GM23338 (cell line): ENCODE data around the gene PHF5A. TPM values are rescaled to one million over a fixed set of nuclear protein-coding genes. Genes with fewer than 3 reads are reported as not detected.

Experiments
- ATAC-seq: fragments of 200-7000 bp; cut with Tn5 transposase; 3 replicates; pipeline ENCODE4 v1.9.1; 2020
- DNase-seq: peaks from one replicate; pipeline ENCODE4 v3.0.0-alpha.2; 2015; ENCODE audit warnings: low spot score
- H2AFZ ChIP-seq: fragments of 200-600 bp; sonication (generic); 2 replicates; pipeline ENCODE4 v1.8.0; 2016; ENCODE audit warnings: antibody characterized with exemption, mild to moderate bottlenecking, moderate library complexity
- H3F3A ChIP-seq: fragments of 200-600 bp; sonication (generic); replicated peaks from 2 replicates; pipeline ENCODE4 v1.8.0; 2017; ENCODE audit warnings: antibody characterized with exemption, mixed run types, low read depth
- H3K27ac ChIP-seq: fragments of 200-600 bp; sonication (generic); 2 replicates; pipeline ENCODE4 v1.6.1; 2016; ENCODE audit warnings: low read depth
- H3K27me3 ChIP-seq: fragments of 200-600 bp; sonication (generic); 2 replicates; pipeline ENCODE4 v1.8.0; 2016; ENCODE audit warnings: mild to moderate bottlenecking, mixed run types, moderate library complexity; ENCODE audit not compliant: insufficient read depth
- H3K36me3 ChIP-seq: fragments of 200-600 bp; sonication (generic); 2 replicates; pipeline ENCODE4 v1.8.0; 2016; ENCODE audit warnings: mild to moderate bottlenecking; ENCODE audit not compliant: insufficient read depth
- H3K4me1 ChIP-seq: fragments of 200-600 bp; sonication (generic); 2 replicates; pipeline ENCODE4 v1.8.0; 2016; ENCODE audit warnings: mild to moderate bottlenecking, moderate library complexity; ENCODE audit not compliant: insufficient read depth
- H3K4me2 ChIP-seq: fragments of 200-600 bp; sonication (generic); 2 replicates; pipeline ENCODE4 v1.7.1; 2017; ENCODE audit warnings: mixed run types
- H3K4me3 ChIP-seq: fragments of 200-600 bp; sonication (generic); 2 replicates; pipeline ENCODE4 v1.6.1; 2016; ENCODE audit warnings: mixed run types
- H3K79me2 ChIP-seq: fragments of 200-600 bp; sonication (generic); replicated peaks from 2 replicates; pipeline ENCODE4 v1.8.0; 2017; ENCODE audit warnings: mild to moderate bottlenecking; ENCODE audit not compliant: insufficient read depth
- H3K9me2 ChIP-seq: fragments of 200-600 bp; sonication (generic); 2 replicates; pipeline ENCODE4 v1.8.0; 2017; ENCODE audit not compliant: insufficient read depth
- H4K20me1 ChIP-seq: fragments of 200-600 bp; sonication (generic); replicated peaks from 2 replicates; pipeline ENCODE4 v1.8.0; 2017; ENCODE audit warnings: mild to moderate bottlenecking; ENCODE audit not compliant: insufficient read depth
- H3K27ac Mint-ChIP-seq: 2 replicates; pipeline ENCODE4 v1.8.0; 2020; ENCODE audit warnings: inconsistent platforms, mild to moderate bottlenecking, moderate library complexity, mixed read lengths
- H3K27me3 Mint-ChIP-seq: 3 replicates; pipeline ENCODE4 v1.8.0; 2022; ENCODE audit warnings: low read depth, mild to moderate bottlenecking, moderate library complexity, mixed read lengths, inconsistent platforms; ENCODE audit not compliant: insufficient read depth, poor library complexity
- H3K36me3 Mint-ChIP-seq: 3 replicates; pipeline ENCODE4 v1.8.0; 2021; ENCODE audit warnings: low read depth, mild to moderate bottlenecking, inconsistent platforms, moderate library complexity, mixed read lengths
- H3K4me1 Mint-ChIP-seq: 3 replicates; pipeline ENCODE4 v1.8.0; 2020; ENCODE audit warnings: mild to moderate bottlenecking, inconsistent platforms, mixed read lengths
- H3K4me3 Mint-ChIP-seq: 3 replicates; pipeline ENCODE4 v1.8.0; 2021; ENCODE audit warnings: moderate library complexity, mild to moderate bottlenecking, inconsistent platforms, mixed read lengths
- H3K9me3 Mint-ChIP-seq: 3 replicates; pipeline ENCODE4 v1.8.0; 2020; ENCODE audit warnings: moderate library complexity, mild to moderate bottlenecking, inconsistent platforms, mixed read lengths
- CREB1 ChIP-seq: fragments of 250-450 bp; sonication (Bioruptor Pico); IDR thresholded peaks from 2 replicates; pipeline ENCODE4 v1.5.0; 2020; ENCODE audit warnings: low read depth, mild to moderate bottlenecking, moderate library complexity
- CTCF ChIP-seq, 2 experiments: fragments of 200-600 bp in 1 of 2; sonication (generic) in 1 of 2; conservative IDR thresholded peaks; 2 replicates each; pipeline versions ENCODE4 v1.5.1 to v1.6.1; 2016 to 2017; ENCODE audit warnings: antibody characterized with exemption in 2 of 2, low read depth in 2 of 2, mild to moderate bottlenecking in 2 of 2, moderate library complexity in 1 of 2
- EZH2 ChIP-seq: fragments of 200-600 bp; sonication (generic); IDR thresholded peaks from one replicate; pipeline ENCODE4 v1.8.0; 2017; ENCODE audit warnings: antibody characterized with exemption, mild to moderate bottlenecking, low read depth; ENCODE audit not compliant: unreplicated experiment
- EZH2phosphoT487 ChIP-seq: fragments of 200-600 bp; sonication (generic); IDR thresholded peaks from one replicate; pipeline ENCODE4 v1.8.1; 2018; ENCODE audit warnings: antibody characterized with exemption; ENCODE audit not compliant: unreplicated experiment
- REST ChIP-seq: IDR thresholded peaks from one replicate; pipeline ENCODE4 v1.6.1; 2018; ENCODE audit warnings: antibody characterized with exemption; ENCODE audit not compliant: unreplicated experiment
- STAT1 ChIP-seq: IDR thresholded peaks from one replicate; pipeline ENCODE4 v1.6.1; 2016; ENCODE audit warnings: antibody characterized with exemption; ENCODE audit not compliant: unreplicated experiment
- ZNF114 ChIP-seq: fragments of 250-450 bp; sonication (Bioruptor Pico); IDR thresholded peaks from 2 replicates; pipeline ENCODE4 v1.5.0; 2020; ENCODE audit warnings: mild to moderate bottlenecking, moderate library complexity
- ZNF331 ChIP-seq: fragments of 250-450 bp; sonication (Bioruptor Pico); IDR thresholded peaks from 2 replicates; pipeline ENCODE4 v1.5.0; 2020; ENCODE audit warnings: low read depth, mild to moderate bottlenecking, moderate library complexity
- polyA plus RNA-seq: library from polyadenylated mRNA; unstranded; fragments of >200 nt; fragmentation: Nextera tagmentation; extraction: Ambion mirVana; gene quantifications from 2 replicates; pipeline ENCODE4 v1.2.1, GENCODE V29; 2016
- total RNA-seq: library from RNA; depleted of rRNA; stranded (reverse); fragments of >200 nt; shearing (Covaris generic); gene quantifications from 2 replicates; pipeline ENCODE4 v1.2.3, GENCODE V29; 2014

The PHF5A gene
- total and polyA plus RNA-seq, 2 experiments from 2014 or later = 49.4 to 115 TPM

- Histone ChIP-seq H3K27ac (no peak overlapping the region), H2AFZ (no peak overlapping the region), H3K27me3 (no peaks in the 10 kb centered on the region), H3K4me1 (no peaks in the 10 kb centered on the region), H4K20me1 (peaks cover 5% of the 10 kb centered on the region; the same call in 1 of the 2 replicates), H3K9me2 (no peaks in the 10 kb centered on the region), H3K4me2 (no peak overlapping the region), H3K36me3 (no peaks in the 10 kb centered on the region), H3K4me3 (no peak overlapping the region), H3K79me2 (peaks cover 10% of the 10 kb centered on the region), H3F3A (peaks cover 7% of the 10 kb centered on the region; the same call in 1 of the 2 replicates)
- no peak overlapping the region for H3K27ac Mint-ChIP-seq
- H3K9me3 Mint-ChIP-seq = no peaks in the 10 kb centered on the region
- no peaks in the 10 kb centered on the region for H3K4me1 Mint-ChIP-seq
- peaks cover 13% of the 10 kb centered on the region for H3K36me3 Mint-ChIP-seq
- ATAC-seq = peak; percentile 92
- no peak overlapping the region for H3K4me3 Mint-ChIP-seq
- TF ChIP-seq STAT1 (no peak), CTCF (conservative IDR thresholded peaks at IDR 0.05; ENCODE audit: low read depth in 2 of 2) (peak; percentile 32 to 64)
- H3K27me3 Mint-ChIP-seq = peaks cover 2% of the 10 kb centered on the region
- peak; percentile 53 for DNase-seq
Observed at GRCh38 chr22:41501209-41501608, 32.7 kb upstream of the PHF5A start.

- no peak overlapping the region for H3K4me2 ChIP-seq
- Mint-ChIP-seq H3K27me3 (peaks cover 6% of the 10 kb centered on the region), H3K4me3 (no peak overlapping the region), H3K36me3 (peaks cover 13% of the 10 kb centered on the region), H3K27ac (no peak overlapping the region), H3K9me3 (no peaks in the 10 kb centered on the region), H3K4me1 (no peaks in the 10 kb centered on the region)
- H3F3A ChIP-seq = peaks cover 7% of the 10 kb centered on the region; the same call in 1 of the 2 replicates
- H3K4me1 ChIP-seq = no peaks in the 10 kb centered on the region
- H3K9me2 ChIP-seq = no peaks in the 10 kb centered on the region
- H3K27ac ChIP-seq = no peak overlapping the region
- H4K20me1 ChIP-seq = peaks cover 5% of the 10 kb centered on the region; the same call in 1 of the 2 replicates
- no peak; the same call in 2 of the 3 replicates for ATAC-seq
- H3K27me3 ChIP-seq = no peaks in the 10 kb centered on the region
- no peak overlapping the region for H2AFZ ChIP-seq
- no peaks in the 10 kb centered on the region for H3K36me3 ChIP-seq
- no peak for DNase-seq
- TF ChIP-seq ZNF114 (CRISPR knock-in tag) (no peak), EZH2 (no peak), CREB1 (CRISPR knock-in tag) (no peak), EZH2phosphoT487 (no peak), ZNF331 (no peak)
- peaks cover 14% of the 10 kb centered on the region for H3K79me2 ChIP-seq
- no peak overlapping the region for H3K4me3 ChIP-seq
Observed at GRCh38 chr22:41500303-41500702, 31.8 kb upstream of the PHF5A start.

- 0 out of 2 replicates have a peak overlapping the region, but pooled peaks have one; percentile 39 for H3K27ac ChIP-seq
- no peak overlapping the region for H3K4me2 ChIP-seq
- H3K4me3 Mint-ChIP-seq = no peak overlapping the region
- H3K27me3 ChIP-seq = no peaks in the 10 kb centered on the region
- H3K9me2 ChIP-seq = no peaks in the 10 kb centered on the region
- no peaks in the 10 kb centered on the region for H3K4me1 Mint-ChIP-seq
- no peaks in the 10 kb centered on the region for H3K4me1 ChIP-seq
- H3K4me3 ChIP-seq = no peak overlapping the region
- peaks cover 7% of the 10 kb centered on the region; the same call in 1 of the 2 replicates for H3F3A ChIP-seq
- no peaks in the 10 kb centered on the region for H3K9me3 Mint-ChIP-seq
- DNase-seq (no peak), ATAC-seq (no peak)
- H3K36me3 Mint-ChIP-seq = peaks cover 13% of the 10 kb centered on the region
- peaks cover 6% of the 10 kb centered on the region for H3K27me3 Mint-ChIP-seq
- no peaks in the 10 kb centered on the region for H3K36me3 ChIP-seq
- peaks cover 19% of the 10 kb centered on the region for H3K79me2 ChIP-seq
- peaks cover 5% of the 10 kb centered on the region; the same call in 1 of the 2 replicates for H4K20me1 ChIP-seq
- no peak overlapping the region for H3K27ac Mint-ChIP-seq
- H2AFZ ChIP-seq = no peak overlapping the region
- no peak for TF ChIP-seq REST
- TF ChIP-seq EZH2phosphoT487 = no peak
- no peak for TF ChIP-seq CREB1 (CRISPR knock-in tag)
- TF ChIP-seq ZNF331 = no peak
Observed at GRCh38 chr22:41499624-41500280, 31.3 kb upstream of the PHF5A start.
